ENCODE results near the gene RNF144B. TPM values are rescaled to one million over a fixed set of nuclear protein-coding genes. Genes with fewer than 3 reads are reported as not detected.

The RNF144B gene
- total RNA-seq, 1 experiment from 2014 or later, result 8.2 TPM

DNA sequence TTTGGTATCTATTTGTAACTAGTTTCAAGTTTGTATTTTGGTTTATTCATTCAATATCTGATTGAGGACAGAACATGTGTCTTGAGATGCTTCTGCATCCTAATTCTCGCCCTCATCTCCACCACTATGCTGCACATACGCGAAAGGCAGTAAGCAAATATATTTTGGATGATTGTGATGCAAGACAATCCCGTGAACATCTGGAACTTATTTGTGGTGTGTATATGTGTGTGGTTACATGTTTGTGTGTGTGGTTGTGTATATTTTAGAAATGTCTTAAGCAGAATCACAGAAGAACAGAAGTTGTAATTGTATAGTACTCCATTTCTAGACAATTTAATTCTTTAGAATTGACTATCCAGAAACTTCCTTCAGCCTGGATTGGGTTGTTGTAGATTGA is 35.1 kb upstream of the RNF144B start:
- Mint-ChIP-seq H3K4me3 (no peak overlapping the region), H3K27ac (no peak overlapping the region), H3K4me1 (no peaks in the 10 kb centered on the region), H3K36me3 (peaks cover 2% of the 10 kb centered on the region; the same call in 1 of the 2 replicates), H3K27me3 (ENCODE audit: low read depth) (no peaks in the 10 kb centered on the region), H3K9me3 (peaks cover 4% of the 10 kb centered on the region)
- DNase-seq (ENCODE audit: low spot score) (no peak), ATAC-seq (no peak)
- TF ChIP-seq, protein P1, sequence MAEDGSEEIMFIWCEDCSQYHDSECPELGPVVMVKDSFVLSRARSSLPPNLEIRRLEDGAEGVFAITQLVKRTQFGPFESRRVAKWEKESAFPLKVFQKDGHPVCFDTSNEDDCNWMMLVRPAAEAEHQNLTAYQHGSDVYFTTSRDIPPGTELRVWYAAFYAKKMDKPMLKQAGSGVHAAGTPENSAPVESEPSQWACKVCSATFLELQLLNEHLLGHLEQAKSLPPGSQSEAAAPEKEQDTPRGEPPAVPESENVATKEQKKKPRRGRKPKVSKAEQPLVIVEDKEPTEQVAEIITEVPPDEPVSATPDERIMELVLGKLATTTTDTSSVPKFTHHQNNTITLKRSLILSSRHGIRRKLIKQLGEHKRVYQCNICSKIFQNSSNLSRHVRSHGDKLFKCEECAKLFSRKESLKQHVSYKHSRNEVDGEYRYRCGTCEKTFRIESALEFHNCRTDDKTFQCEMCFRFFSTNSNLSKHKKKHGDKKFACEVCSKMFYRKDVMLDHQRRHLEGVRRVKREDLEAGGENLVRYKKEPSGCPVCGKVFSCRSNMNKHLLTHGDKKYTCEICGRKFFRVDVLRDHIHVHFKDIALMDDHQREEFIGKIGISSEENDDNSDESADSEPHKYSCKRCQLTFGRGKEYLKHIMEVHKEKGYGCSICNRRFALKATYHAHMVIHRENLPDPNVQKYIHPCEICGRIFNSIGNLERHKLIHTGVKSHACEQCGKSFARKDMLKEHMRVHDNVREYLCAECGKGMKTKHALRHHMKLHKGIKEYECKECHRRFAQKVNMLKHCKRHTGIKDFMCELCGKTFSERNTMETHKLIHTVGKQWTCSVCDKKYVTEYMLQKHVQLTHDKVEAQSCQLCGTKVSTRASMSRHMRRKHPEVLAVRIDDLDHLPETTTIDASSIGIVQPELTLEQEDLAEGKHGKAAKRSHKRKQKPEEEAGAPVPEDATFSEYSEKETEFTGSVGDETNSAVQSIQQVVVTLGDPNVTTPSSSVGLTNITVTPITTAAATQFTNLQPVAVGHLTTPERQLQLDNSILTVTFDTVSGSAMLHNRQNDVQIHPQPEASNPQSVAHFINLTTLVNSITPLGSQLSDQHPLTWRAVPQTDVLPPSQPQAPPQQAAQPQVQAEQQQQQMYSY (CRISPR knock-in tag; IDR thresholded peaks at IDR 0.05), result no peak
- no peak for TF ChIP-seq FOXJ3 (CRISPR knock-in tag; IDR thresholded peaks at IDR 0.05; ENCODE audit: borderline replicate concordance)
- TF ChIP-seq SOX15 (CRISPR knock-in tag; IDR thresholded peaks at IDR 0.05), result no peak
- no peak for TF ChIP-seq E2F1 (CRISPR knock-in tag; IDR thresholded peaks at IDR 0.05)
- TF ChIP-seq FOXP1 (CRISPR knock-in tag; IDR thresholded peaks at IDR 0.05; ENCODE audit: borderline replicate concordance), result no peak
- POLR2A ChIA-PET, result no interaction called here
- CTCF ChIA-PET, result no interaction called here

GRCh38 chr6:18352842-18353241 is 34.3 kb upstream of the RNF144B start:
- ATAC-seq, result no peak

GRCh38 chr6:18353251-18353650 is 33.9 kb upstream of the RNF144B start:
- Mint-ChIP-seq H3K4me1 (no peaks in the 10 kb centered on the region), H3K4me3 (no peak overlapping the region), H3K9me3 (peaks cover 13% of the 10 kb centered on the region), H3K27me3 (ENCODE audit: low read depth) (peaks cover 2% of the 10 kb centered on the region), H3K27ac (no peak overlapping the region), H3K36me3 (peaks cover 6% of the 10 kb centered on the region)
- TF ChIP-seq OVOL2 (CRISPR knock-in tag; IDR thresholded peaks at IDR 0.05; ENCODE audit: borderline replicate concordance) (no peak), JAZF1 (CRISPR knock-in tag; IDR thresholded peaks at IDR 0.05) (no peak), CREB1 (CRISPR knock-in tag; IDR thresholded peaks at IDR 0.05) (no peak), GTF2I (CRISPR knock-in tag; conservative IDR thresholded peaks at IDR 0.05) (no peak), IRF2 (CRISPR knock-in tag; IDR thresholded peaks at IDR 0.05; ENCODE audit: borderline replicate concordance, low read depth) (no peak), USF1 (CRISPR knock-in tag; IDR thresholded peaks at IDR 0.05) (no peak), CDX4 (CRISPR knock-in tag; IDR thresholded peaks at IDR 0.05; ENCODE audit: borderline replicate concordance) (no peak), TEAD1 (CRISPR knock-in tag; IDR thresholded peaks at IDR 0.05) (no peak), JUN (CRISPR knock-in tag; IDR thresholded peaks at IDR 0.05) (no peak), E2F1 (CRISPR knock-in tag; IDR thresholded peaks at IDR 0.05) (no peak), KAT7 (CRISPR knock-in tag; IDR thresholded peaks at IDR 0.05; ENCODE audit: borderline replicate concordance) (no peak), FOXP1 (CRISPR knock-in tag; IDR thresholded peaks at IDR 0.05; ENCODE audit: borderline replicate concordance) (no peak), FOXJ3 (CRISPR knock-in tag; IDR thresholded peaks at IDR 0.05; ENCODE audit: borderline replicate concordance) (no peak), ZNF263 (CRISPR knock-in tag; IDR thresholded peaks at IDR 0.05; ENCODE audit: low read depth) (no peak), TEAD4 (CRISPR knock-in tag; IDR thresholded peaks at IDR 0.05) (no peak), ZNF671 (CRISPR knock-in tag; IDR thresholded peaks at IDR 0.05) (no peak), ELF4 (CRISPR knock-in tag; IDR thresholded peaks at IDR 0.05; ENCODE audit: low read depth) (no peak), TP53 (CRISPR knock-in tag; IDR thresholded peaks at IDR 0.05) (no peak)
- TF ChIP-seq, protein P2, sequence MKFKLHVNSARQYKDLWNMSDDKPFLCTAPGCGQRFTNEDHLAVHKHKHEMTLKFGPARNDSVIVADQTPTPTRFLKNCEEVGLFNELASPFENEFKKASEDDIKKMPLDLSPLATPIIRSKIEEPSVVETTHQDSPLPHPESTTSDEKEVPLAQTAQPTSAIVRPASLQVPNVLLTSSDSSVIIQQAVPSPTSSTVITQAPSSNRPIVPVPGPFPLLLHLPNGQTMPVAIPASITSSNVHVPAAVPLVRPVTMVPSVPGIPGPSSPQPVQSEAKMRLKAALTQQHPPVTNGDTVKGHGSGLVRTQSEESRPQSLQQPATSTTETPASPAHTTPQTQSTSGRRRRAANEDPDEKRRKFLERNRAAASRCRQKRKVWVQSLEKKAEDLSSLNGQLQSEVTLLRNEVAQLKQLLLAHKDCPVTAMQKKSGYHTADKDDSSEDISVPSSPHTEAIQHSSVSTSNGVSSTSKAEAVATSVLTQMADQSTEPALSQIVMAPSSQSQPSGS (CRISPR knock-in tag; IDR thresholded peaks at IDR 0.05; ENCODE audit: borderline replicate concordance, low read depth), result no peak
- TF ChIP-seq, protein P3, sequence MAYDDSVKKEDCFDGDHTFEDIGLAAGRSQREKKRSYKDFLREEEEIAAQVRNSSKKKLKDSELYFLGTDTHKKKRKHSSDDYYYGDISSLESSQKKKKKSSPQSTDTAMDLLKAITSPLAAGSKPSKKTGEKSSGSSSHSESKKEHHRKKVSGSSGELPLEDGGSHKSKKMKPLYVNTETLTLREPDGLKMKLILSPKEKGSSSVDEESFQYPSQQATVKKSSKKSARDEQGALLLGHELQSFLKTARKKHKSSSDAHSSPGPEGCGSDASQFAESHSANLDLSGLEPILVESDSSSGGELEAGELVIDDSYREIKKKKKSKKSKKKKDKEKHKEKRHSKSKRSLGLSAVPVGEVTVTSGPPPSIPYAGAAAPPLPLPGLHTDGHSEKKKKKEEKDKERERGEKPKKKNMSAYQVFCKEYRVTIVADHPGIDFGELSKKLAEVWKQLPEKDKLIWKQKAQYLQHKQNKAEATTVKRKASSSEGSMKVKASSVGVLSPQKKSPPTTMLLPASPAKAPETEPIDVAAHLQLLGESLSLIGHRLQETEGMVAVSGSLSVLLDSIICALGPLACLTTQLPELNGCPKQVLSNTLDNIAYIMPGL (CRISPR knock-in tag; IDR thresholded peaks at IDR 0.05), result no peak
- CTCF ChIA-PET, result no interaction called here
- DNase-seq (ENCODE audit: low spot score), result no peak
- ATAC-seq, result no peak
- POLR2A ChIA-PET, result no interaction called here

More at GRCh38 chr6:18352842-18353241, 34.3 kb upstream of the RNF144B start:
- POLR2A ChIA-PET, result no interaction called here
- Mint-ChIP-seq H3K9me3 (peaks cover 10% of the 10 kb centered on the region), H3K27ac (no peak overlapping the region), H3K4me3 (no peak overlapping the region), H3K27me3 (ENCODE audit: low read depth) (no peaks in the 10 kb centered on the region), H3K36me3 (peaks cover 2% of the 10 kb centered on the region; the same call in 1 of the 2 replicates), H3K4me1 (no peaks in the 10 kb centered on the region)
- CTCF ChIA-PET, result no interaction called here
- no peak for DNase-seq (ENCODE audit: low spot score)
- no peak for TF ChIP-seq GRHL2 (CRISPR knock-in tag; IDR thresholded peaks at IDR 0.05; ENCODE audit: insufficient replicate concordance, severe bottlenecking)

Measured in WTC11 (cell line).